HG03060 (cell line): ENCODE measurements around the gene ADGRG4.
"Not testable (repeated sequence)": the region's sequence is repeated elsewhere in the genome, so short reads cannot be mapped to it uniquely, and the experiment has no call there.

Experiments used
- ATAC-seq: cut with Tn5 transposase; IDR thresholded peaks from one replicate; pipeline ENCODE4 v1.9.1; 2021; ENCODE audit warnings: low read depth, moderate number of reproducible peaks; ENCODE audit not compliant: unreplicated experiment

ADGRG4 gene

GRCh38 chrX:136300721-136301120, at the start of gene ADGRG4:
TSS of gene ADGRG4 (plus strand) at chrX:136300963. CDS start at chrX:136308778, 7,815 bp downstream.
- not testable (repeated sequence) for ATAC-seq

GRCh38 chrX:136251041-136251991, 49.4 kb upstream of the ADGRG4 start, which contains the start of gene MAP7D3:
TSS of gene MAP7D3 (minus strand) at chrX:136251400. CDS start at chrX:136251358, 42 bp downstream.
- peak; percentile 36 for ATAC-seq

- no peak for ATAC-seq
These were observed 45.2 kb upstream of the ADGRG4 start for GRCh38 chrX:136255541-136255940.

- no peak for ATAC-seq
These were observed 44.7 kb upstream of the ADGRG4 start for GRCh38 chrX:136256026-136256425.

- no peak for ATAC-seq
These were observed 41.8 kb upstream of the ADGRG4 start for GRCh38 chrX:136258951-136259350.

GRCh38 chrX:136259543-136259942, 41.2 kb upstream of the ADGRG4 start:
- ATAC-seq, result no peak

- no peak for ATAC-seq
These were observed 40.0 kb upstream of the ADGRG4 start for GRCh38 chrX:136260776-136261175.

- ATAC-seq, result no peak
These were observed 39.4 kb upstream of the ADGRG4 start for GRCh38 chrX:136261321-136261720.

- ATAC-seq, result no peak
These were observed 38.5 kb upstream of the ADGRG4 start for GRCh38 chrX:136262243-136262642.

- ATAC-seq, result no peak
These were observed 37.9 kb upstream of the ADGRG4 start for GRCh38 chrX:136262812-136263315.

GRCh38 chrX:136266828-136267227, 33.9 kb upstream of the ADGRG4 start:
- ATAC-seq, result no peak

- ATAC-seq, result no peak
These were observed 32.4 kb upstream of the ADGRG4 start for GRCh38 chrX:136268051-136269048.

- no peak for ATAC-seq
These were observed 30.8 kb upstream of the ADGRG4 start for GRCh38 chrX:136269921-136270320.

GRCh38 chrX:136271300-136271699, 29.5 kb upstream of the ADGRG4 start:
- no peak for ATAC-seq

- no peak for ATAC-seq
These were observed 28.4 kb upstream of the ADGRG4 start for GRCh38 chrX:136272325-136272724.

GRCh38 chrX:136273986-136274385, 26.8 kb upstream of the ADGRG4 start:
- no peak for ATAC-seq

- ATAC-seq, result no peak
These were observed 25.2 kb upstream of the ADGRG4 start for GRCh38 chrX:136275553-136275952.

GRCh38 chrX:136286375-136286774, 14.4 kb upstream of the ADGRG4 start:
- ATAC-seq, result not testable (repeated sequence)

GRCh38 chrX:136291824-136292223, 8.9 kb upstream of the ADGRG4 start:
- ATAC-seq, result no peak

- no peak for ATAC-seq
These were observed 8.1 kb upstream of the ADGRG4 start for GRCh38 chrX:136292656-136293055.

- ATAC-seq, result no peak
These were observed 5.4 kb upstream of the ADGRG4 start for GRCh38 chrX:136295380-136295779.
